ENCODE data around the gene CDC14B. TPM values are rescaled to one million over a fixed set of nuclear protein-coding genes. Genes with fewer than 3 reads are reported as not detected.

CDC14B gene
- total RNA-seq, 1 experiment from 2014 or later: 11.4 TPM

- Histone ChIP-seq H3K27ac (ENCODE audit: low read length) (no peak overlapping the region), H3K9me3 (ENCODE audit: low read length) (no peaks in the 10 kb centered on the region), H2AFZ (ENCODE audit: low read length) (no peak overlapping the region), H3K79me2 (ENCODE audit: low read length) (peaks cover 8% of the 10 kb centered on the region), H3K36me3 (ENCODE audit: low read depth, low read length) (no peaks in the 10 kb centered on the region), H3K9ac (ENCODE audit: low read length) (no peak overlapping the region), H3K9me2 (replicated peaks; ENCODE audit: low read length) (no peaks in the 10 kb centered on the region), H3K4me3 (ENCODE audit: low read length) (no peak overlapping the region), H3K4me2 (ENCODE audit: low read length) (no peak overlapping the region), H3K27me3 (ENCODE audit: low read length) (no peaks in the 10 kb centered on the region), H4K20me1 (ENCODE audit: low read length) (no peaks in the 10 kb centered on the region), H3K4me1 (ENCODE audit: insufficient read depth, low read length) (no peaks in the 10 kb centered on the region), H3F3A (ENCODE audit: low read length, unreplicated experiment) (no peaks in the 10 kb centered on the region)
- DNase-seq (no peak), ATAC-seq (no peak)
- intact Hi-C loops (cut with micrococcal nuclease): no loop called here
- POLR2A ChIA-PET (ENCODE audit: unreplicated experiment): no interaction called here
- TF ChIP-seq, protein P1, sequence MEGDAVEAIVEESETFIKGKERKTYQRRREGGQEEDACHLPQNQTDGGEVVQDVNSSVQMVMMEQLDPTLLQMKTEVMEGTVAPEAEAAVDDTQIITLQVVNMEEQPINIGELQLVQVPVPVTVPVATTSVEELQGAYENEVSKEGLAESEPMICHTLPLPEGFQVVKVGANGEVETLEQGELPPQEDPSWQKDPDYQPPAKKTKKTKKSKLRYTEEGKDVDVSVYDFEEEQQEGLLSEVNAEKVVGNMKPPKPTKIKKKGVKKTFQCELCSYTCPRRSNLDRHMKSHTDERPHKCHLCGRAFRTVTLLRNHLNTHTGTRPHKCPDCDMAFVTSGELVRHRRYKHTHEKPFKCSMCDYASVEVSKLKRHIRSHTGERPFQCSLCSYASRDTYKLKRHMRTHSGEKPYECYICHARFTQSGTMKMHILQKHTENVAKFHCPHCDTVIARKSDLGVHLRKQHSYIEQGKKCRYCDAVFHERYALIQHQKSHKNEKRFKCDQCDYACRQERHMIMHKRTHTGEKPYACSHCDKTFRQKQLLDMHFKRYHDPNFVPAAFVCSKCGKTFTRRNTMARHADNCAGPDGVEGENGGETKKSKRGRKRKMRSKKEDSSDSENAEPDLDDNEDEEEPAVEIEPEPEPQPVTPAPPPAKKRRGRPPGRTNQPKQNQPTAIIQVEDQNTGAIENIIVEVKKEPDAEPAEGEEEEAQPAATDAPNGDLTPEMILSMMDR (conservative IDR thresholded peaks at IDR 0.05; ENCODE audit: low read depth, low read length): no peak
- no TSS peak for BruUV-seq (replicated peaks)
- CTCF ChIA-PET: no interaction called here
Observed at GRCh38 chr9:96599298-96599697, 20.3 kb downstream of the CDC14B start.

DNA sequence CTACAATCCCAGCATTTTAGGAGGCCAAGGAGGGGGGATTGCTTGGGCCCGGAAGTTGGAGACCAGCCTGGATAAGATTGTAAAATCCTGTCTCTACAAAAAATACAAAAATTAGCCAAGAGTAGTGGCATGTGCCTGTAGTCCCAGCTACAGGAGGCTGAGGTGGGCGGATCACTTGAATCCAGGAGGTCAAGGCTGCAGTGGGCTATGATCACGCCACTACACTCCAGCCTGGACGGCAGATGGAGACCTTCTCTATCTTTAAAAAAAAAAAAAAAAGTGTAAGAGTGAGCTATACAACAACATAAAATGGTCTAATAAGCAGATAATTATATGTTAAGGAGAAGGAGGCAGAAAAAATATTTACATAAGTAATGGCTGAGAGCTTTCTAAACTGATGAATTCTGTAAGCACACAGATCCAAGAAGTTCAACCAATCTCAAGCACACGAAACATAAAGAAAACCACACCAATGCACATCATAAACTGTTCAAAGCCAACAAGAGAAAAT lies 23.0 kb downstream of the CDC14B start:
- Histone ChIP-seq H3K27ac (ENCODE audit: low read length) (no peak overlapping the region), H3K9ac (ENCODE audit: low read length) (no peak overlapping the region), H3K27me3 (ENCODE audit: low read length) (no peaks in the 10 kb centered on the region), H3K9me3 (ENCODE audit: low read length) (no peaks in the 10 kb centered on the region), H3K4me2 (ENCODE audit: low read length) (no peak overlapping the region), H3F3A (ENCODE audit: low read length, unreplicated experiment) (no peaks in the 10 kb centered on the region), H3K79me2 (ENCODE audit: low read length) (peaks cover 15% of the 10 kb centered on the region; the same call in 1 of the 2 replicates), H3K9me2 (replicated peaks; ENCODE audit: low read length) (no peaks in the 10 kb centered on the region), H3K4me3 (ENCODE audit: low read length) (no peak overlapping the region), H2AFZ (ENCODE audit: low read length) (no peak overlapping the region), H3K36me3 (ENCODE audit: low read depth, low read length) (no peaks in the 10 kb centered on the region), H3K4me1 (ENCODE audit: insufficient read depth, low read length) (no peaks in the 10 kb centered on the region), H4K20me1 (ENCODE audit: low read length) (no peaks in the 10 kb centered on the region)
- ChIA-PET POLR2A (ENCODE audit: unreplicated experiment) (no interaction called here), CTCF (no interaction called here)
- no TSS peak for BruUV-seq (replicated peaks)
- DNase-seq (no peak), ATAC-seq (no peak)
- intact Hi-C loops (cut with micrococcal nuclease): no loop called here
- TF ChIP-seq EZH2phosphoT487 (IDR thresholded peaks at IDR 0.05; ENCODE audit: borderline replicate concordance, low read length) (no peak), EZH2 (IDR thresholded peaks at IDR 0.05; ENCODE audit: low read length, unreplicated experiment) (no peak)
- TF ChIP-seq, protein P1 (conservative IDR thresholded peaks at IDR 0.05; ENCODE audit: low read depth, low read length): no peak

DNA sequence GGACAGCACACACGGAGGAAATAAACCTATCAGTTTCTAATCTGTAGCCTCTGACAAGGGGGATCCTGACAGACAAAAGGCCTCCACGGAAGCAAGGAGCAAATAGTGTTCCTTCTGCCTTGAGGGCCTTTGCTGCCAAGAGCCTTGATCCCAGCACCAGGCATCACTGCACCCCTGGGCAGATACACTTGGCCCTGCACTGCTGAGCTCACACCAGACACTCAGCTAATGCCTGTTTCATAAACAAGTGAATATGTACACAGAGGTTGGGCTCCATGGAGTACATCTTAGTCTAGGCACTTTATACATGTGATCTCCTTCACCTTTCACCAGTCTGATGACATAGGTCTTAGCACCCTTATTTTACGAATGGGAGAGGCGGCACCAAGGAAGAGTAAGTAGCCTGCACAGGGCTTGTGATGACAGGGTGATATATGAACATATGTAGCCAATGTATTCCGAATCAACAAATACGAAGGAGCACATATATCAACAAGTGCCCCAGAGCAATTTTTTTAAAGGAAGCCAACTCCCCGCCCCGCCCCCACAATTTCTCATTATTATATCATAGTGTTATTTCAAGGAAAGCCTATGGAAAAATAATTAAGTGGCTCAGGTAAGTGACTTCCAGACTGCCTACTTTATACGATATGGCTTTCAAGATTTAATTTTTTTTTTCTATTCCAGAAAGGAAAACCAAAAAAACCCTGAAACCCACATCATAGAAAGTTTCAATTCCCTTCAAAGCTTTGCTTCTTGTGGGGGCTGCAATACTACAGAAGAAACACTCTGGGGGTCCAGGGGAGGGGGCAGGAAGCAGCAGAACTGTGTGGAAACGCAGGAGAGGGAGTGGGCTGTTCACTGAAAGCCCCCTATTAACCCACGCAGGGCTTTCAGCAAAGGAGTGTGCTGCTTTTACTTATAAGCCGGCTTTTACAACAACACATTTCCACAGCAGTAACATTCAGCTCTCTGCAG lies 32.0 kb downstream of the CDC14B start:
- H2AFZ ChIP-seq (ENCODE audit: low read length): no peak overlapping the region
- DNase-seq (no peak), ATAC-seq (no peak)
- H3K4me1 ChIP-seq (ENCODE audit: insufficient read depth, low read length): no peaks in the 10 kb centered on the region
- no peak overlapping the region for H3K27ac ChIP-seq (ENCODE audit: low read length)
- no peaks in the 10 kb centered on the region for H3K36me3 ChIP-seq (ENCODE audit: low read depth, low read length)
- peaks cover 8% of the 10 kb centered on the region for H3K79me2 ChIP-seq (ENCODE audit: low read length)
- no peaks in the 10 kb centered on the region for H3K9me2 ChIP-seq (replicated peaks; ENCODE audit: low read length)
- no peak overlapping the region for H3K4me2 ChIP-seq (ENCODE audit: low read length)
- no peaks in the 10 kb centered on the region for H4K20me1 ChIP-seq (ENCODE audit: low read length)
- no peaks in the 10 kb centered on the region for H3K27me3 ChIP-seq (ENCODE audit: low read length)
- intact Hi-C loops (cut with micrococcal nuclease): no loop called here
- TF ChIP-seq EZH2phosphoT487 (IDR thresholded peaks at IDR 0.05; ENCODE audit: borderline replicate concordance, low read length) (no peak), EZH2 (IDR thresholded peaks at IDR 0.05; ENCODE audit: low read length, unreplicated experiment) (no peak)
- TF ChIP-seq, protein P1 (conservative IDR thresholded peaks at IDR 0.05; ENCODE audit: low read depth, low read length): no peak
- no peak overlapping the region for H3K9ac ChIP-seq (ENCODE audit: low read length)
- ChIA-PET POLR2A (ENCODE audit: unreplicated experiment) (no interaction called here), CTCF (no interaction called here)
- no peaks in the 10 kb centered on the region for H3F3A ChIP-seq (ENCODE audit: low read length, unreplicated experiment)
- no peak overlapping the region for H3K4me3 ChIP-seq (ENCODE audit: low read length)
- BruUV-seq (replicated peaks): no TSS peak
- no peaks in the 10 kb centered on the region for H3K9me3 ChIP-seq (ENCODE audit: low read length)

Measured in PC-3 (cell line).